NB4 (cell line): ENCODE measurements around the gene ASAP3.

Source experiments
- CTCF ChIP-seq: IDR thresholded peaks from one replicate; pipeline ENCODE4 v1.5.1; 2012; ENCODE audit warnings: low read depth, low read length
- MAX ChIP-seq: IDR thresholded peaks from 2 replicates; pipeline ENCODE4 v1.6.1; 2011; ENCODE audit warnings: low read depth, low read length
- MYC ChIP-seq: IDR thresholded peaks from 2 replicates; pipeline ENCODE4 v1.6.1; 2011; ENCODE audit warnings: low read depth, low read length
- POLR2A ChIP-seq: IDR thresholded peaks from 2 replicates; pipeline ENCODE4 v1.6.1; 2011; ENCODE audit warnings: mild to moderate bottlenecking; ENCODE audit not compliant: insufficient read length; ENCODE audit errors: extremely low read depth

- TF ChIP-seq MAX (no peak), CTCF (no peak), POLR2A (no peak), MYC (no peak)
Measured at GRCh38 chr1:23492132-23492720, 8.2 kb upstream of the ASAP3 start.
